GM12874 (cell line): ENCODE results near the gene TTBK2.

Source experiments
- TF ChIP-seq, protein P1 (sequence below): IDR thresholded peaks from 2 replicates; pipeline ENCODE4 v1.5.1; 2011; ENCODE audit warnings: low read depth, mild to moderate bottlenecking, control low read depth, low read length, moderate library complexity; ENCODE audit not compliant: insufficient read depth

Gene TTBK2

DNA sequence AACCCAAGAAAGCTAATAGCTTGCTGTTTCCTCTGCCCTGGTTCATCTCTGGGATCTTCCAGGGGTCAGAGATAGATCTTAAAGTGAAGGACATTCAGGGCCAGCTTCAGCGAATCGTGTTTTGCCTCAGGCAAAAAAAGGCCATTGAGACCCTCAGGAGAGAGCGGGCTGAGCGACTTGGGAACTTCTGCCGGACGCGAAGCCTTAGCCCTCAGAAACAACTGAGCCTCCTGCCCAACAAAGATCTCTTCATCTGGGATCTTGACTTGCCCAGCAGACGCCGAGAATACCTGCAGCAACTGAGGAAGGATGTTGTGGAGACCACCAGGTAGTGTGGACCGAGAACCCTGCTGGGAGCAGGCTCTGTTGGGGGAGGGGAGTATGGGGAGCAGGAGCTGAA is 226.2 kb downstream of the TTBK2 start:
- TF ChIP-seq, protein P1, sequence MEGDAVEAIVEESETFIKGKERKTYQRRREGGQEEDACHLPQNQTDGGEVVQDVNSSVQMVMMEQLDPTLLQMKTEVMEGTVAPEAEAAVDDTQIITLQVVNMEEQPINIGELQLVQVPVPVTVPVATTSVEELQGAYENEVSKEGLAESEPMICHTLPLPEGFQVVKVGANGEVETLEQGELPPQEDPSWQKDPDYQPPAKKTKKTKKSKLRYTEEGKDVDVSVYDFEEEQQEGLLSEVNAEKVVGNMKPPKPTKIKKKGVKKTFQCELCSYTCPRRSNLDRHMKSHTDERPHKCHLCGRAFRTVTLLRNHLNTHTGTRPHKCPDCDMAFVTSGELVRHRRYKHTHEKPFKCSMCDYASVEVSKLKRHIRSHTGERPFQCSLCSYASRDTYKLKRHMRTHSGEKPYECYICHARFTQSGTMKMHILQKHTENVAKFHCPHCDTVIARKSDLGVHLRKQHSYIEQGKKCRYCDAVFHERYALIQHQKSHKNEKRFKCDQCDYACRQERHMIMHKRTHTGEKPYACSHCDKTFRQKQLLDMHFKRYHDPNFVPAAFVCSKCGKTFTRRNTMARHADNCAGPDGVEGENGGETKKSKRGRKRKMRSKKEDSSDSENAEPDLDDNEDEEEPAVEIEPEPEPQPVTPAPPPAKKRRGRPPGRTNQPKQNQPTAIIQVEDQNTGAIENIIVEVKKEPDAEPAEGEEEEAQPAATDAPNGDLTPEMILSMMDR: no peak

DNA sequence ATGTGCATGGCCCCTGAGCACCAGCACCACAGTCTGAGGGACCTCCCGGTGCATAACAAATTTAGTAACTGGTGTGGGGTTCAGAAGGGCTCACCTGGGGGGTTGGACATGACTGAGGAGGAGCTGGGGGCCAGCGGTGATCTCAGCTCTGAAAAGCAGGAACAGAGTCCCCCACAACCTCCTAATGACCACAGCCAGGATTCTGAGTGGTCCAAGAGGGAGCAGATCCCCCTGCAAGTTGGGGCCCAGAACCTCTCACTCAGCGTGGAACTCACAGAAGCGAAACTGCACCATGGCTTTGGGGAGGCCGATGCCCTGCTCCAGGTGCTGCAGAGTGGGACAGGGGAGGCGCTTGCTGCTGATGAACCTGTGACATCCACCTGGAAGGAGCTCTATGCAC is 226.6 kb downstream of the TTBK2 start:
- TF ChIP-seq, protein P1: no peak

DNA sequence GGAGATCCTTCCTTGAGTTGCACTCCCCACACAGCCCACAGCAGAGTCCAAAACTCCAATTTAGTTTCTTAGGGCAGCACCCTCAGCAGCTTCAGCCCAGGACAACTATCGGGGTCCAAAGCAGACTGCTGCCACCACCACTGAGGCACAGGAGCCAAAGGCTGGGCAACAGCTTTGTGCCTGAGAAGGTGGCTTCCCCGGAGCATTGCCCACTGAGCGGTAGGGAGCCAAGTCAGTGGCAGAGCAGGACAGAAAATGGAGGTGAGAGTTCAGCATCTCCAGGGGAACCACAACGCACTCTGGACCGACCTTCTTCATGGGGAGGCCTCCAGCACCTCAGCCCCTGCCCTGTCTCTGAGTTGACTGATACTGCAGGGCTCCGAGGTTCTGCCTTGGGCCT is 227.1 kb downstream of the TTBK2 start:
- TF ChIP-seq, protein P1: no peak

DNA sequence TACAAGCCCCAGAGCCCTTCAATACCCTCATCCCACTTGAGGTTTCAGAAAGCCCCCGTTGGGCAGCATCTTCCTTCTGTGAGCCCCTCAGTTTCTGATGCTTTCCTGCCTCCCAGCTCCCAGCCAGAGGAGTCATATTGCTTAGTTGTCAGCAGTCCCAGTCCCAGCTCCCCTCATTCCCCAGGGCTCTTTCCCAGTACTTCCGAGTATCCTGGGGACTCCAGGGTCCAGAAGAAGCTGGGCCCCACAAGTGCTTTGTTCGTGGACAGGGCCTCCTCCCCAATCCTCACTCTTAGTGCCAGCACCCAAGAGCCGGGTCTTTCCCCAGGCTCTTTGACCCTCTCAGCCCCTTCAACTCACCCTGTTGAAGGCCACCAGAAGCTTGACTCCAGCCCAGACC is 227.6 kb downstream of the TTBK2 start:
- TF ChIP-seq, protein P1: no peak

DNA sequence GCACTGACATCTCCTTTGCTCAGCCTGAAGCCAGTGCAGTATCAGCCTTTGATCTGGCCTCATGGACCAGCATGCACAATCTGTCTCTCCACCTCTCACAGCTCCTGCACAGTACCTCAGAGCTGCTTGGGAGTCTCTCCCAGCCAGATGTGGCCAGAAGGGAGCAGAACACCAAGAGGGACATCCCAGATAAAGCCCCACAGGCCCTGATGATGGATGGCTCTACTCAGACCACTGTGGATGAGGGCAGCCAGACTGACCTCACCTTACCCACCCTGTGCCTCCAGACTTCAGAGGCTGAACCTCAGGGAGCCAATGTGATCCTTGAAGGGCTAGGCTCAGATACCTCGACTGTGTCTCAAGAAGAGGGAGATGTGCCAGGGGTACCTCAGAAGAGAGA is 228.0 kb downstream of the TTBK2 start:
- TF ChIP-seq, protein P1: no peak

DNA sequence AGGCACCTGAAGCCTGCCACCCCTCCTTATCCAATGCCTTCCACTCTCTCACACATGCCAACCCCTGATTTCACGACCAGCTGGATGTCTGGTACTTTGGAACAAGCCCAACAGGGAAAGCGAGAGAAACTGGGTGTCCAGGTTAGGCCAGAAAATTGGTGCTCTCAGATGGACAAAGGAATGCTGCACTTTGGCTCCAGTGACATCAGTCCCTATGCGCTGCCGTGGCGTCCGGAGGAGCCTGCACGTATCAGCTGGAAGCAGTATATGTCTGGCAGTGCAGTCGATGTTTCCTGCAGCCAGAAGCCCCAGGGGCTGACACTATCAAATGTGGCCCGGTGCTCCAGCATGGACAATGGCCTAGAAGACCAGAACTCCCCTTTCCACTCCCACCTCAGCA is 228.8 kb downstream of the TTBK2 start:
- TF ChIP-seq, protein P1: no peak

DNA sequence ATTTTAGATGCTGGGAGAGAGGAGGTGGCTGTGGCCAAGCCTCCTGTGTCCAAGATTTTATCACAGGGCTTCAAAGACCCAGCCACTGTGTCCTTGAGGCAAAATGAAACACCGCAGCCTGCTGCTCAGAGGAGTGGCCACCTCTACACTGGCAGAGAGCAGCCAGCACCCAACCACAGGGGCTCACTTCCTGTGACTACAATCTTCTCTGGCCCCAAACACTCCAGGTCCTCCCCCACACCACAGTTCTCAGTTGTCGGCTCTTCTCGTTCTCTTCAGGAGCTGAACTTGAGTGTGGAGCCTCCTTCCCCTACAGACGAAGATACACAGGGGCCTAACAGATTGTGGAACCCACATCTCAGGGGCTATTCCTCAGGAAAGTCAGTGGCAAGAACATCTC is 229.3 kb downstream of the TTBK2 start:
- TF ChIP-seq, protein P1: no peak
